DMS153 treated with DMSO at 0.1 percent for 48 hours (cell line): ENCODE data around the gene TSHZ1.

Experiments used
- DNase-seq: peaks from one replicate; lab custom pipeline; 2025; ENCODE audit not compliant: unreplicated experiment; lab: John Stamatoyannopoulos, UW

Gene TSHZ1

GRCh38 chr18:75206452-75207309 lies 3.9 kb upstream of the TSHZ1 start:
- DNase-seq = no peak

GRCh38 chr18:75207310-75208154 lies 3.1 kb upstream of the TSHZ1 start:
- DNase-seq = peak; percentile 30

- DNase-seq = no peak
Observed at GRCh38 chr18:75208155-75208835, 2.3 kb upstream of the TSHZ1 start.

GRCh38 chr18:75208836-75209128 lies 1.8 kb upstream of the TSHZ1 start:
- peak; percentile 59 for DNase-seq

- DNase-seq = peak; percentile 59
Observed at GRCh38 chr18:75209129-75209950, 1.3 kb upstream of the TSHZ1 start, which contains the start of gene PTGR3. TSS of gene PTGR3 (minus strand) at chr18:75209139. CDS start at chr18:75209058, 81 bp downstream.

- no peak for DNase-seq
Observed at GRCh38 chr18:75209951-75210258, 692 bp upstream of the TSHZ1 start.

- peak; percentile 25 for DNase-seq
Observed at GRCh38 chr18:75211002-75211621, 515 bp downstream of the TSHZ1 start.

GRCh38 chr18:75211626-75211952 lies 992 bp downstream of the TSHZ1 start:
- no peak for DNase-seq

GRCh38 chr18:75211953-75212750 lies 1.6 kb downstream of the TSHZ1 start:
- no peak for DNase-seq

- no peak for DNase-seq
Observed at GRCh38 chr18:75212751-75213090, 2.1 kb downstream of the TSHZ1 start.

GRCh38 chr18:75213611-75214331 lies 3.2 kb downstream of the TSHZ1 start:
- DNase-seq = peak; percentile 62

- DNase-seq = no peak
Observed at GRCh38 chr18:75214332-75214690, 3.7 kb downstream of the TSHZ1 start.

GRCh38 chr18:75214766-75215510 lies 4.3 kb downstream of the TSHZ1 start:
- DNase-seq = no peak

GRCh38 chr18:75215663-75216062 lies 5.1 kb downstream of the TSHZ1 start:
- DNase-seq = no peak

GRCh38 chr18:75216212-75216910 lies 5.8 kb downstream of the TSHZ1 start:
- no peak for DNase-seq

GRCh38 chr18:75216911-75217689 lies 6.5 kb downstream of the TSHZ1 start:
- DNase-seq = no peak
